HG03575 (cell line): ENCODE results near the gene GRHL1.

Experiments
- ATAC-seq: cut with Tn5 transposase; IDR thresholded peaks from one replicate; pipeline ENCODE4 v1.9.1; 2021; ENCODE audit not compliant: unreplicated experiment, insufficient number of reproducible peaks, low FRiP score; ENCODE audit errors: extremely low read depth

The GRHL1 gene

DNA sequence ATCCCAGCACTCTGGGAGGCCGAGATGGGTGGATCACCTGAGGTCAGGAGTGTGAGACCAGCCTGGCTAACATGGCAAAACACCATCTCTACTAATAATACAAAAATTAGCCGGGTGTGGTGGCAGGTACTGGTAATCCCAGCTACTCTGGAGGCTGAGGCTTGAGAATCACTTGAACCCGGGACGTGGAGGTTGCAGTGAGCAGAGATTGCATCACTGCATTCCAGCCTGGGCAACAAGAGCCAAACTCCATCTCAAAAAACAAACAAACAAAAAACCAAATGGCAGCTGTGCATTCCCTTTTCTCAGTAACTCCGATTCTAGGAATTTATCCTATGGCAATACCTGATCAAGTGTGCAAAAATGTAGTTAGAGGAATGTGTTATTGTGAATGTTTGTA, 4.7 kb upstream of the GRHL1 start:
- no peak for ATAC-seq

DNA sequence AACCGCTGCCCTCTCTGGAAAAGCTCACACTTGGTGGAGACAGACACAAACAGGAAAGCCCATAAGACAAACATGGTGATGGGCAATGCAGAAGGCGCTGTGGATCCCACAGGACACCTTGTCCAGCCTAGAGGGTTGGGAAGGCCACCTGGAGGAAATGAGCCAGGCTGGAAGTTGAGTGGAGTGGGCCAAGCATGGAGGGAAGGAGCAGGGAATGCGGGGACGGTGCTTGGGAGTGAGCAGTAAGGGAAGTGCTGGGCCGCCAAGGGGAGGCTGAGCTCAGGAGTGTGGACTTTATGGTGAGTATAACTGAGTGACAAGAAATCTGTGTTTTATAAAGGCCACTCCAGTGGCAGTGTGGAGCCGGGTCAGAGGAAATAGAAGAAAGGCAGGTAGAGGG, 2.8 kb upstream of the GRHL1 start:
- no peak for ATAC-seq

DNA sequence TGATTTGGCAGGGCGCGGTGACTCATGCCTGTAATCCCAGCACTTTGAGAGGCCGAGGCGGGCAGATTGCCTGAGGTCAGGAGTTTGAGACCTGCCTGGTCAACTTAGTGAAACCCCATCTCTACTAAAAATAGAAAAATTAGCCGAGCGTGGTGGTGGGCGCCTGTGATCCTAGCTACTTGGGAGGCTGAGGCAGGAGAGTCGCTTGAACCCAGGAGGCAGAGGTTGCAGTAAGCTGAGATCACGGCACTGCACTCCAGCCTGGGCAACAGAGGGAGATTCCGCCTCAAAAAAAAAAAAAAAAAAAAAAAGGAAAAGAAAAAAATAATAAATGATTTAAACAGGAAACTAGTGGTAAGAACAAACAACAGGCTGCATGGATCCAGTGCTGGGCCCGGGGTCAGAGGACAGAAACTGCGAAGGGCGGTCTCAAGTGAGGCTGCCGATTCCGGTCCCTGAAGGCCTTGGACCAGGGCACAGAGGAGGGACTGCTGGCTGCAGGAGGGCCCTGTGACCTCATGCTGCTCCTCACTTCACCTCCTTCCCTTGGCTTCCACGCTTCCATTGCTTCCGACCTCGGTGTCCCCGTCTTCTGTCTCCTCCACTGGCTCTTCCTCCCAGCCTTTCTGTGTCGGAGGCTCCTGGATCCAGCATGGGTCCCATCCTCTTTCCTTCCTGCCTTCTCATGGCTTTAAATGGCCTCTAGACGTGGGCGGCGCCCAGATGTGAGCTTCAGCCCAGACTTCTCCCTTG, 2.1 kb upstream of the GRHL1 start:
- no peak for ATAC-seq

DNA sequence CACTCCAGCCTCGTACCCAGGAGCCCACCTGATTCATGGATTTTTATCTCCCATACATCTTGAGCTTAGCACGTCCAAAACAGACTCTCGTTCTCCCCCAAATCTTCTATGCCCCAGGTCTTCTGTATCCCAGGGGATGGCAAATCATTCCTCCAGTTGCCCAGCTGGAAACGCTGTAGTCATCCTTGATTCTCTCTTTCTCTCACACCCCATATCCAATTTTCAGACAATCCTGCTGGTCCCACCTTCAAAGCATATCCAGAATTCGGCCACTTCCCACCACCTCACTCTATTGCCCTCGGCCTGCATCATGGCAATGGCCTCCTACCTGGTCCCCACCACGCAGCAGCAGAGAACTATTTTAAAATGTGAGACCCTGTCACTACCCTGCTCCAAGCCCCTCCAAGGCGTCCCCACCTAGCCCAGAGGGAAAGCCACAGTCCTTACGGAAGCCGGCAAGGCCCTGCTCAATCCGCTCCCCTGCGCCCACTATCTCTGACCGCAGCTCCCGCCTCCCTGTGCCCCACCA, 1.4 kb upstream of the GRHL1 start:
- no peak for ATAC-seq

DNA sequence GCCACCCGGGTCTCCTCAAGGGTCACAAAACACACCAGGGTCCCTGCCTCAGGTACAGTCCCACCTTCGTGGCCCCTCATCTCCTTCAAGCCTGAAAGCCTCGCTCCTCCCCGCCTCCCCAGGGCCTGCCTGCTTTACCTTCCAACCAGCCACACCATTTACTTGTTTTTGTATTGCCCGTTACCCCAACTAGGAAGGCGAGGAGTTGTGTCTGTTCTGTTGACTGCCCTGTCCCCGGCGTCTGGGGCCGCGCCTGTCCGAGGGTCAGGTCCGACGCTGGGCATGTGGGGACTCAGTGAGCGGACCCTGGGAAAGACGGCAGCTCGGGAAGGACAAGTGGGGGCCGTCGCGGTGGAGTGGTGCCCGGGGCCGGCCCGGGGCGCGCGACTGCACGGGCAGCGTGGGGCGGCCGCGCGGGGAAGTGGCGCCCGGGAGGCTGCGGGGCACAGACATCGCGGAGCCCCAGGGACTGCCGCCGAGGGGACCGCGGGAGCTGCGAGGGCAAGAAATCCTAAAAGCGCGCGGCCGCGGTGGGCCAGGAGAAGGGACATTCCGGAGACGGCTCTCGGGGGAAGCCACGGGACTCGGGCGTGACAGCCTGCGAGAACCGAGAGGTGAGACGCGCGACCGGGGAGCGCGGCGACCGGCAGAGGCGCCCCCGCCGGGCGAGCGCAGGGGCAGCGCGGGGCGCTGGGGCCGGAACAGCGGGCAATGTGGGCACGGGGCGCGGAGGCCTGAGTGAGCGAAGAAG, 797 bp upstream of the GRHL1 start:
- ATAC-seq = no peak

DNA sequence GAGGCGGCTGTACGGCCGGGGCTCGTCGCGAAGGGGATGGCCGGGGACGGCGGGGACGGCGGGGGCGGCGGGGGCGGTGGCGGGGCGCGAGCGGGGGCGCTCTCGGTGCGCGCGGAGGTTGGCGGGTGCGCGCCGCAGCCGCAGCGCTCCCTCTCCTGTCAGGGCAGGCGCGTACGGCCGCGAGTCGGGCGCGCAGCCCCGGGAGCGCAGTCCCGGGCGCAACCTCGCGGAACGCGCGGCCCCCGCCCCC, 296 bp upstream of the GRHL1 start:
- no peak for ATAC-seq

DNA sequence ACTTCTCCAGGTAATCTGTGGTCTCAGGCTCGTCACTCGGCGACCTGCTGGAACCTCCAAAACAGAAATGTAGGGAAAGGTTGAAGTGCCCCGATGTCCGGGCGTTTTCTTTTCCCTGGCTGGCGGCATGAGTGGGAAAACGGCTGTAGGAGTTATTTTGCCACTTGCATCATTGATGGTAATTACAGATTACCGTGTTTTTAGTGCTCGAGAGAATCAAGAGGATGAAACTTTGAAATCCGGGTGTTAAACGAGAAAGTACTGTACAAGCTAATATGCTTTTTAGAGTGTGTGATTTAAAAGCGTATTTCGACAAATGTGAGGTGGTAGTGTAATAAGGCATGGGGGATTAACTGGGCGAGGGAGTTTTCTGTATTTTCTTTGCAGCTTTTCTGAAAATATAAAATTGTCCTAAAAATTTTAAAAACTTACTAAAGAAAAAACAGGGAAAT, 819 bp downstream of the GRHL1 start:
- ATAC-seq = no peak

DNA sequence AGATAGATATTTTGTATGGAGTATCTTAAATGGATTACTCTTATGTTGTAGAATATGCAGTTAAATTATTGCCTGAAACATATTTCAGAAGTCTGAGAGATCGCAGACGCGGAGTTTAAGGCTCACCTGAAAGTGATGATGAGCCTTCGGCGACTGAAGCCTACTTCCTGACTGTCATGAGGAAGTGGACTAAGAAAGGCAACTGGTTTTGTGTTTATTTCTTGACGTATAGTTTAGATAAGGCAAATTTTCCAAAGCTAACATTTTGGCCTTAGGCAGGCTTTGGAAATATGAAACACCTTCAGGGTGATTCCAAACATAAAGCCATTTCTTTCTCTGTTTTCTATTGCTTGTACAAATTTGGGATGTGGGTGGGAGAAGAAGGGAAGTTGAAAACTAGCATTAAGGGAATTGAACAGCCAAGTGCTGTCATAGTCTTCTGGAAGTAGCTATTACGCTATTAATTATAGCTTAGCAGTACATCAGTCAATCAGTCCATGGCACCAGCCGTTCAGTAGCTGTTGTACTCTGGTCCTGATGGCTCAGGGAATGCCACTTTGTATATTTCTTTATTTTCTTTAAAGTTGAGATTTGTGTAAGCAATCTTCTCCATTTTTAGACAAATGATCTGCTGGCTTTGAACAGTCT, 1.5 kb downstream of the GRHL1 start:
- no peak for ATAC-seq

DNA sequence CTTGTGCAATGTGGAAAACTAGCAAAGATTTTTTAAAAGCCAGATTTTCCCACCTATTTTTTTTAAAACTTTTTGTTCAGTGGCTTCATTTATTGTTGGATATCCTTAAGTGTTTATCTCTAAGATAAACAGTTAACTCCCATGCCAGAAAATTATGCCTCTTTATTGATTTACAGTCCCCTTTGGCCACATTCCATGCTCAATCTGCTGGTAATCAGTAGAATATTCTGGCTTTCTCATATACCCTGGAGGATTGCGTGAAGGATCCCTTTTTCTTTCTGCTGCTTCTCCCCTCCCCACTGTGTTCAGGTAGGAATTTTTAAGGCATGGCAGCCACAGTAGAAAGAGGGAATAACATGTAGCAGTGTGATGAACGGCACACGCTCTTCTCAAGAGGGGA, 2.6 kb downstream of the GRHL1 start:
- ATAC-seq = no peak

DNA sequence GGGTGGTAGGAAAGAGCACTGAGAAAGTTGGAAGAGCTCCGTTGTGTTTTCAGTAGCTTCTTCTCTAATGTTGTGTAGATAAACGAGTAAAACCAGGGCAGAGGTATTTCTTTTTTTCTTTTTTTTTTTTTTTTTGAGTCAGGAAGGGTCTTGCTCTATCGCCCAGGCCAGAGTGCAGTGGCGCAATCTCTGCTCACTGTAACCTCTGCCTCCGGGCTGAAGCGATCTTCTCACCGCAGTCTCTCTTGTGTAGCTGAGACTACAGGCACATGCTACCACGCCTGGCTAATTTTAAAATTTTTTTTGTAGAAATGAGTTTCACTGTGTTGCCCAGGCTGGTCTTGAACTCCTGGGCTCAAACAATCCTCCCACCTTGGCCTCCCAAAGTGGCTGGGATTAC, 6.6 kb downstream of the GRHL1 start:
- no peak for ATAC-seq

DNA sequence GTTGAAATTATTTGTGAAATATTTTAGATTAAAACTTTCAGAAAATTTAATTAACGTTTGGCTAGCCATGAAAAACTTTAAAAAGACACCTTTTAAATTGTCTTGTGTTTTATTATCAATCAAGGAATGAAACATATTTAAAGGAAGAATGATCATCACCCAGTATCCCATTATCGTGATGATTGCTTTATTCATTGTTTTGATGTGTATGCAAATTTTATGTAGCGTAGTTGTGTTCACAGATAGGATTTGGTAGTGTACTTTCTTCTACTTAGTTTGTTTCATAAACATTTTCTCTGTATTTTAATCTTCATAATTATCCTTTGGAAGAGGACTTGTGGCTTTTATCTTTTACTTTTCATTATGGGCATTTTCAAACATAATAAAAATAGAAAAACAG, 7.8 kb downstream of the GRHL1 start:
- ATAC-seq = no peak

DNA sequence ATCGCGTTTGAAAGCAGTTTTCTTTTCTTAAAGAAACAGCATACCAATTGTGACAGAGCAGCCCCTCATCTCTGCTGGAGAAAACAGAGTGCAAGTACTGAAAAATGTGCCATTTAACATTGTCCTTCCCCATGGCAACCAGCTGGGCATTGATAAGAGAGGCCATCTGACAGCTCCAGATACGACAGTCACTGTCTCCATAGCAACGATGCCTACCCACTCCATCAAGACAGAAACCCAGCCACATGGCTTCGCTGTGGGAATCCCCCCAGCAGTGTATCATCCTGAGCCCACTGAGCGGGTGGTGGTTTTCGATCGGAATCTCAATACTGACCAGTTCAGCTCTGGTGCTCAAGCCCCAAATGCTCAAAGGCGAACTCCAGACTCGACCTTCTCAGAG, 9.5 kb downstream of the GRHL1 start:
- no peak for ATAC-seq

DNA sequence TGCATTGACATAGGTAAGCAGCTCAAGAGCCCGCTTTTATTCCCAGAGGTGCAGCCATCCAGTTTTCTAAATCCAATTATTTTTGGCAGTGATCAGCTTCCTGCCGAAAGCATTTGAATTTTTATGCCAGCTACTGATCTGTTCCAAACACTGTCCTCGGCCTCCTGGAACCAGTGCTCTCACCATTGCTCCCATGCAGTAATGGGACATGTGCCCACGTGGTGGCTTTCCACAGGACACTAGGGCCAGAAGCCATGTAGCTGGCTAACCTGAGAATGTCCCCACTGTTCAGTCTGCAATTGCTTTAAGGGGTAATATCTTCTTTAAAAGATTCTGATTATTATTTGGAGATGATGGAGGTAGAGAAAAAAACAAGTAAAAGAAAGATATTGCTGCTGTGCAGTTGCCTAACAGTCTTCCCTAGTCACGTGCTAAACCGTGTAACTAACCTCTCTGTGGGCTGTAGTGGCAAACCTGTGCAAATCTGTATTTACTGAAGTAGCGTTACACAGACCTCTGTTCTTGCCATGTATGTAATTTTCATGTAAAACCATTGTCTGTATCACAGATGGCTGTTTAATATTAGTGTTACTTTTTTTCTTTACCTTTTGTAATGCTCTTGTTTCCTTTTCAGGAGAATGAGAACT, 13.0 kb downstream of the GRHL1 start:
- ATAC-seq = no peak

DNA sequence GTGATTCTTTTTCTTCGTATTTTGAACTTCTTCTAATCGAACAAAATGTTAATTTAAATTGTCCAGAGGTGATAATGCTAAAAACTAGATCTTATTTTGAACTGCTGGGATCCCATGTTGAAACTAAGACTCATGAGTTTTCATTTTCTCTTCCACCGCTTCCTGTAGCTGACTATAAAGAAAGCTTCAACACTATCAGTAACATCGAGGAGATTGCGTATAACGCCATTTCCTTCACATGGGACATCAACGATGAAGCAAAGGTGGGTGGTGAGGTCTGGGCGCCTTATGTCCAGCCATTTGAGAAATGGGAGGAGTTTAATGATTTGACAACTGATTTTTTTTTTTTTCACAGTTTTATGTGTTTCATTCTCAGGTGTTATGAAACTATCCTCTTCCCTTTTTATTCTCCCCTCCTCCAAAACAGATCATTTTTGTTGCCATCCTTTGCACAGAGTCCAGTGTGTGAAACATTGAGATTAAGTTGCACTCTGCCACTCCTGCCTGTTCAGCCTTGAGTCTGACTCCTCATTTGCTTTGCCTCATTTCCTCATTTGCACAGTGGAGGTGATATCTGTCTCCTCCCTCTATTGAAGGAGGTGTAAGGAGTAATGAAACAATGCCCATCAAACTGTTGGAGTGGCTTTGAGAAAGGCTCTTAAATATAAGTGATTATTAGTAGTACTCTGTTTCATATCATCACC, 13.8 kb downstream of the GRHL1 start:
- ATAC-seq = no peak

DNA sequence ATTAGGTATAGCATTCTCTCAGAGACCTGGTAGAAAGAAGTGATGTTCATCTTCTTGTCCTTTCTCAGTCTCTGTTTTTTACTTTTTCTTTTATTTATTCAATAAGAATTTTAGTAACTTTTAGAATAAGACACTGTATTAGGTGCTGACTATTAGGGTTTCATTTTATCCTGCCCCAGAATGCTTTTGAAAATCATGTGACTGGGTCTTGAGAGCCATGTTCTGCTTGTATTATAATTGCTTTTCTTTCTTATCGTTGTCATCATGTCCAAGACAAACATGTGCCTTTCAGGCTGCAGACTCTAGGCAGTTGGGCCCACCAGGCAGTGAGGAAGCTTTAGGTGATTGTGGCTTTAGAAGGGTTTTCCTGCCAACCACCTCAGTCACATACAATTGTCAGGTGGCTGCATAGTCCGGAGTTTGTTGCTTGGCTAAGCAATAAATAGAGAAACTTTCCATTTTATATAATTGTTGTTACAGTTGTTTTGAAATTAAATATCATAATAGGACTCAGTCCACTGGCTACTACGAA, 15.1 kb downstream of the GRHL1 start:
- ATAC-seq = no peak

DNA sequence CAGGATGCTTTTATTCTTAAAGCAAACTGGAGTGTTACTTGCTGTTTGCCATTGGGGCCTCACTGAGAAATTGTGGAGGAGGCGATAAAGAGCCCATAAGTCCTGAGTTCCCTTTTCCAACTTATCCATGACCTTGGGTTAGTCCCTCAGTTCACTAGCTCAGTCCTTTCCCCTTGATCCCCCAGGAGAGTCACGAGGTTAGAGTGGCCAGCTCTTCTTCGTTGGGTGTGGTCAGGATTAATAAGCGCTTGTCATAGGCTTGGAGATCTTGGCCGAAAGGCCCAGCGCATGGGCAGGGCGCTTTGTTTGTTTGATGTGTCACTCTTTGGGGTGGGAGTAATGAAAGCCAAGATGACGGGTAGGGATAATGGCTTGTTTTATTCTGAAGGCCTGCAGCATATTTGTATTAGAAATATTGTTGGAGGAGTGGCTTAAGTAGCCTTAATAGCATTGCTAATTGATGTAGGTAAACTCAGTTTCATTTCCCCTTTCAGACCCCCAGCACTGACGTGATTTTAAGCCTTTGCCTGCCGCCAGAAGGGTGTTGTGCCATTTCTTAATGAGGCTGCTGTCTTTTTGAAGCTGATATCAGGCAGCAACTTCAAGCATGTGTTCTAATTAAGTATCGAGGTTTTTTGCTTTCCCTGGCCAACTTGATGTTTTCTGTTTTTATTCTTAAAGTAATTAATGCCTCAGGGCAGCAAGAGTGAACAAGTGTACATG, 15.7 kb downstream of the GRHL1 start:
- ATAC-seq = no peak

DNA sequence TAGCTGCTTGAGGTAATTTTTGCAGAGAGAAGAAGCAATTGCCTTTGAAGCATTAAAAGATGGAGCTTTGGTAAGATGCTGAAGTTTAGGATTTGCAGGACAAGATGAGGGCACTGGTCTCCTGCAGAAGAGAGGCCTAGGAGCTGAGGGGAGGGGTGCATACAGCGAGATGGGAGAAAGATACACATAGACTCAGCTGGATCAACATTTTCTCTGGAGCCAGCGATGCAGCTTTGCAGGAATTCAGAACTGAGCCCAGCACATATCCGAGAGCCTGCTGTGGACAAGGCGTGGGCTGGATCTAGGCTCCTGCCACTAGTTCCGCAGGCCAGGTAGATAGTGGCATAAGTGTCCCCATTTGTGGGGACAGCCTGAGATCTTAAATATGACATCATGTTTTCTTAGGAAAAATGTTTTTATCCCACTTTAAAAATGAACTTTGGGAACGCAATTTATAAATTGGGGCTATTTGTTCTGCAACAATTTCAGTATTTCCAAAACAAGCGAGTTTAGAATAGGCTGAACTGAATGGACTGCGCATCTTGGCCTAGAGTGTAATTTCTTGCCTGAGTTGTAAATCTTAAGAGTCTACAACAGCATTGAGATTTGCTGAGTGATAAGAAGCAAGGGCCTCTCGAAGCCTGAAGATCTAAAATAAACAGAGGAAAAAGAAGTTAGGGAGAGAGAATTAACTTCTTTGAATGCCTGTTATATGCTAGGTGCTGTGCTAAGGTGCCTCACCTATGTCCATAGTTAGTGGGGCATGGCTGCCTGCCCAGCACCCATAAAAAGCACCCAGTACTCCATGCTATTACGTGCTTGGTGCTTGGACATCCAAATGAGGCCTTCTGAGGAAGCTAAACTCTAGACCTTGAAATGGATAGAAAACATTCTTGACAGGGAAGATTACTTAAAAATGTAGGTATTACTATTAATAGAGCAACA, 17.3 kb downstream of the GRHL1 start:
- ATAC-seq = no peak
